ENCODE measurements around the gene KDM2A.

Gene KDM2A

GRCh38 chr11:67242548-67242947, 123.5 kb downstream of the KDM2A start:
- no peaks in the 10 kb centered on the region for H3K27me3 ChIP-seq (ENCODE audit: control insufficient read depth, insufficient read depth, low read length)
- TF ChIP-seq CTCF (IDR thresholded peaks at IDR 0.05): no peak
- no peak overlapping the region for H3K27ac ChIP-seq
- H3K4me2 ChIP-seq (ENCODE audit: low read length): no peak overlapping the region
- no peaks in the 10 kb centered on the region for H3K36me3 ChIP-seq (ENCODE audit: control insufficient read depth, insufficient read depth, low read length)
- H3K9ac ChIP-seq: no peak overlapping the region
- no peak overlapping the region for H2AFZ ChIP-seq
- peaks cover 13% of the 10 kb centered on the region for H3K4me1 ChIP-seq
- peak overlapping the region; percentile 25 for H3K4me3 ChIP-seq (ENCODE audit: low read depth, low read length)
- peaks cover 25% of the 10 kb centered on the region for H3K79me2 ChIP-seq
- H3K9me3 ChIP-seq (ENCODE audit: control insufficient read depth, low read length): no peaks in the 10 kb centered on the region

GRCh38 chr11:67243051-67243450, 124.0 kb downstream of the KDM2A start:
- H3K4me1 ChIP-seq: peaks cover 18% of the 10 kb centered on the region
- no peak overlapping the region for H3K27ac ChIP-seq
- no peaks in the 10 kb centered on the region for H3K36me3 ChIP-seq (ENCODE audit: control insufficient read depth, insufficient read depth, low read length)
- no peak overlapping the region for H2AFZ ChIP-seq
- H3K4me2 ChIP-seq (ENCODE audit: low read length): no peak overlapping the region
- H3K9me3 ChIP-seq (ENCODE audit: control insufficient read depth, low read length): no peaks in the 10 kb centered on the region
- no peaks in the 10 kb centered on the region for H3K27me3 ChIP-seq (ENCODE audit: control insufficient read depth, insufficient read depth, low read length)
- no peak for TF ChIP-seq CTCF (IDR thresholded peaks at IDR 0.05)
- H3K9ac ChIP-seq: no peak overlapping the region
- no peak overlapping the region for H3K4me3 ChIP-seq (ENCODE audit: low read depth, low read length)
- H3K79me2 ChIP-seq: peaks cover 25% of the 10 kb centered on the region

DNA sequence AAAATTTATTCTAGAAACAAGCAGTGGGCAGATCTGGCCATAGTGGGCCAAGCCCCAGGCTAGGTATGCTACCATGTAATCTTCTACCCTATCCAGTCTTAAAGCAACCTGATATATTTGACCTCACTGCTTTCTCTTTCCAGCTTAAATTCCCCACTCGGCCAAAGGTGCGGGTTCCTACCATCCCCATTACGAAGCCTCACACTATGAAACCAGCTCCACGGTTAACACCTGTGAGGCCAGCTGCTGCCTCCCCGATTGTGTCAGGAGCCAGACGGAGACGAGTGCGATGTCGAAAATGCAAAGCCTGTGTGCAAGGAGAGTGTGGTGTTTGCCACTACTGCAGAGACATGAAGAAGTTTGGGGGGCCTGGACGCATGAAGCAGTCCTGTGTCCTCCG, 126.0 kb downstream of the KDM2A start:
- Histone ChIP-seq H3K4me1 (peaks cover 20% of the 10 kb centered on the region), H3K9me3 (ENCODE audit: control insufficient read depth, low read length) (no peaks in the 10 kb centered on the region), H3K36me3 (ENCODE audit: control insufficient read depth, insufficient read depth, low read length) (no peaks in the 10 kb centered on the region), H3K79me2 (peaks cover 25% of the 10 kb centered on the region), H3K4me2 (ENCODE audit: low read length) (no peak overlapping the region), H3K9ac (no peak overlapping the region), H2AFZ (no peak overlapping the region), H3K4me3 (ENCODE audit: low read depth, low read length) (no peak overlapping the region), H3K27me3 (ENCODE audit: control insufficient read depth, insufficient read depth, low read length) (no peaks in the 10 kb centered on the region), H3K27ac (no peak overlapping the region)
- TF ChIP-seq CTCF (IDR thresholded peaks at IDR 0.05): no peak

- peak overlapping the region; percentile 51 for H3K4me2 ChIP-seq (ENCODE audit: low read length)
- H3K27me3 ChIP-seq (ENCODE audit: control insufficient read depth, insufficient read depth, low read length): no peaks in the 10 kb centered on the region
- no peaks in the 10 kb centered on the region for H3K9me3 ChIP-seq (ENCODE audit: control insufficient read depth, low read length)
- TF ChIP-seq CTCF (IDR thresholded peaks at IDR 0.05): no peak
- no peak overlapping the region for H2AFZ ChIP-seq
- peak overlapping the region; percentile 71 for H3K27ac ChIP-seq
- H3K4me3 ChIP-seq (ENCODE audit: low read depth, low read length): peak overlapping the region; percentile 22
- H3K79me2 ChIP-seq: peaks cover 12% of the 10 kb centered on the region
- no peaks in the 10 kb centered on the region for H3K36me3 ChIP-seq (ENCODE audit: control insufficient read depth, insufficient read depth, low read length)
- peaks cover 15% of the 10 kb centered on the region for H3K4me1 ChIP-seq
- no peak overlapping the region for H3K9ac ChIP-seq
Measured at GRCh38 chr11:67247946-67248550, 129.0 kb downstream of the KDM2A start.

- Histone ChIP-seq H3K9ac (no peak overlapping the region), H3K4me2 (ENCODE audit: low read length) (peak overlapping the region; percentile 51), H3K36me3 (ENCODE audit: control insufficient read depth, insufficient read depth, low read length) (no peaks in the 10 kb centered on the region)
Measured at GRCh38 chr11:67248653-67249052, 129.6 kb downstream of the KDM2A start.

More at GRCh38 chr11:67248653-67249052, 129.6 kb downstream of the KDM2A start:
- no peaks in the 10 kb centered on the region for H3K9me3 ChIP-seq (ENCODE audit: control insufficient read depth, low read length)
- no peak for TF ChIP-seq CTCF (IDR thresholded peaks at IDR 0.05)
- H3K4me1 ChIP-seq: peaks cover 15% of the 10 kb centered on the region
- H2AFZ ChIP-seq: no peak overlapping the region
- peak overlapping the region; percentile 22 for H3K4me3 ChIP-seq (ENCODE audit: low read depth, low read length)
- peaks cover 7% of the 10 kb centered on the region for H3K79me2 ChIP-seq
- H3K27me3 ChIP-seq (ENCODE audit: control insufficient read depth, insufficient read depth, low read length): no peaks in the 10 kb centered on the region
- H3K27ac ChIP-seq: peak overlapping the region; percentile 77
